Globus pallidus (tissue), 1 donor: ENCODE data around the gene UGDH.
"Not testable (repeated sequence)": the region's sequence is repeated elsewhere in the genome, so short reads cannot be mapped to it uniquely, and the experiment has no call there.

Source experiments
- DNase-seq: peaks from one replicate; pipeline ENCODE4 v3.0.0-alpha.2; 2015; ENCODE audit warnings: low spot score

The UGDH gene

GRCh38 chr4:39494354-39494753 lies 32.9 kb downstream of the UGDH start:
- no peak for DNase-seq

- DNase-seq, result no peak
Measured at GRCh38 chr4:39490322-39490721, 36.9 kb downstream of the UGDH start.

DNA sequence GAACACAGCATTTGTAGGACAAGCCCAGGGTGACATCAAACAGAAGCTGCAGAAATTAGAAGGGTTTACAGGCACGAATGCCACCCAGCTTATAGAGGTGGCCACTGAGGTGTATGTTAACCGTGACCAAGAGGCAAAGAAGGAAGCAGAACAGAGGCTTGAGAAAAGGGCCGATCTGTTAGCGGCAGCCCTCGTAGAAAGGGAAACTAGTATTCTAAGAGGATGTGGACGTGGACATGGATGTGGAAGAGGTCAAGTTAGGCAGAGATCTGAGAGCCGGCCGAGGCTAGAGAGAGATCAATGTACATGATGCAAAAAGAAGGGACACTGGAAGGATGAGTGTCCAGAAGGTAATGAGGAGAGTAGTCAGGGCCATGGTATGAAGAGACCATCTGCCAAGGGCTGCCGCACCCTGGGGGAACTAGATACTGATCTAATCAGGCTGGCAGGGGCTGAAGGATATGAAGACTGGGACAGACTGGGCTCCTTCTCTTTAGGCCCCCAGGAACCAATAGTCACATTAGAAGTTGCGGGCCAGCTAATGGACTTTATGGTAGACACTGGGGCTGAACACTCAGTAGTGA lies 40.9 kb downstream of the UGDH start:
- no peak for DNase-seq

DNA sequence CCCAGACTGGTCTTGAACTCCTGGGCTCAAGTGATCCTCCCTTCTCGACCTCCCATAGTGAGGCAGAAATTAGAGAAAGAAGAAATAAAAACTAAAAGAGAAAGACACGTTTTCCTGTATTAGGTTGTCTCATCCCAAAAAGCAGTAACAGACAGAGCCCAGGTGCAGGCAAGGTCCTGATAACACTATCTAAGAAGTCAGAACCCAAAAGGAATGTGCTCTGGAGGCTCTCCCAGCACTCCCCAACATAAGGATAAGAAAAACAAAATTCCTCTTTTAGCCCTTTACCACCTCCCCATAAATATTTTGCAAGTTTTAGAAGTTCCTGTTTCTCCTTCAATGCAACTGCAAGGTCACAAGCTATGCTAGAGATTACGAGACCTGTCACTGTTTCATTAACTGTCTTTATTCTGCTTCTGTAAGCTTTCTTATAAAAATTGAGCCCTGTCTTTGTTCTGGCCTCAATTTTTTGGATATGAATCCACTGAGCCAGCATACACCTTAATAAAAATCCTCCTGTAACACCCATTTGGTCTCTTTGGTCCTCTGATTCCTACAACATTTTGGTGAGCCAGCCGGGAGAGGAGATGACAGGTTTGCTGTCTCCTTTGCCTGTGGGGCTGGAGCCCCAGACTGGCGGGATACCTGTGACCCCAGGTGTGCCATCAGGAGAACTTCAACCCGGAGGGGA lies 42.5 kb downstream of the UGDH start:
- DNase-seq, result no peak

DNA sequence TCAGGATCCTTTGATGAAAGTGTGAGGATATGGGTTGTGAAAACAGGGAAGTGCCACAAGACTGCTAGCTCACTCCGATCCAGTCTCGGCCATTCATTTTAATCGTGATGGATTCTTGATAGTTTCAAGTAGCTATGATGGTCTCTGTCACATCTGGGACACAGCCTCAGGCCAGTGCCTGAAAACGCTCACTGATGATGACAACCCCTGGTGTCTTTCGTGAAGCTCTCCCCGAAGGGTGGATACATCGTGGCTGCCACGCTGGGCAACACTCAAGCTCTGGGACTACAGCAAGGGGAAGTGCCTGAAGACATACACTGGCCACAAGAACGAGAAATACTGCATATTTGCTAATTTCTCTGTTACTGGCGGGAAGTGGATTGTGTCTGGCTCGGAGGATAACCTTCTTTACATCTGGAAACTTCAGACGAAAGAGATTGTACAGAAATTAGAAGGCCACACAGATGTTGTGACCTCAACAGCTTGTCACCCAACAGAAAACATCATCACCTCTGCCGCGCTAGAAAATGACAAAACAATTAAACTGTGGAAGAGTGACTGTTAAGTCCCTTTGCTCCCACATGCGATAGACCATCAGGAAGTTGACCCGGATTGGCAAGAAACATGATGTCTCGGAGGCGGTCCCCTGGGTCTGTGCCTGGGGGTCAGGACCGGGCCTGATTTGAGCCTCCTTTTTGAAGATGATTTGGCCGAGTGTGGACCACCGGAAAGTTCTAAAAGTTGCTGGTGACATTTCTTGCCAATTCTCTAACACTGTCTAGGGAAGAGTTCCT lies 46.1 kb downstream of the UGDH start:
- no peak for DNase-seq

DNA sequence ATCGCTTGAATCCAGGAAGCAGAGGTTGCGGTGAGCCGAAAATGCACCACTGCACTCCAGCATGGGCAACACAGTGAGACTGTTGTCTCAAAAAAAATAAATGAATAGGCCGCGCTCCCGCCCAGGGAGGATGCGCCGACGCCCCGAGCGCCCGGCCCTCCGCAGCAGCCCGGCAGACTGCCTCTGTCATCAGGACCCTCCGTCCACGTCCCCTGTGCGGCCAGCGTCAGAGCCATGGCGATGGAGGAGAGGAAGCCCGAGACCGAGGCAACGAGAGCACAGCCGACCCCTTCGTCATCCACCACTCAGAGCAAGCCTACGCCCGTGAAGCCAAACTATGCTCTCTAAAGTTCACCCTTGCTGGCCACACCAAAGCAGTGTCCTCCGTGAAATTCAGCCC lies 47.0 kb downstream of the UGDH start:
- no peak for DNase-seq

- DNase-seq, result no peak
Measured at GRCh38 chr4:39476187-39476895, 50.9 kb downstream of the UGDH start.

DNA sequence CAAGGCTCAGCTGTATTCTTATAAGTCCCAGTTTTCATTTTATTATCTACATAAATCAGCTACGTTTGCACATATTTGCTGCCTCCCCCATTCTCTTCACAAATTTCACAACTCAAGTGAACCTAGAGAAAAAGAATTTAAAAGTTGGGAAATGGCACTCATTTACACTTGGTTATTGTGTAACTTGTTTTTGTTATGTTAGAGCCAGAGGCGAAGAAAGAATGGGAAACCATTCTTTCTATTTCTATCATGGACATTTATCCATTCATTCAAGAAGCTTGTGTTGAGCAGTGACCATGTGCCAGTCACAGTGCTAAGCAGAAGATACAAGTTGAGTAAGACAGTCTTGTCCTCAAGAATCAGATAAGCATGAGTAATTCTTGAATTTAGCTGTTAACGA lies 54.8 kb downstream of the UGDH start:
- DNase-seq, result no peak

DNA sequence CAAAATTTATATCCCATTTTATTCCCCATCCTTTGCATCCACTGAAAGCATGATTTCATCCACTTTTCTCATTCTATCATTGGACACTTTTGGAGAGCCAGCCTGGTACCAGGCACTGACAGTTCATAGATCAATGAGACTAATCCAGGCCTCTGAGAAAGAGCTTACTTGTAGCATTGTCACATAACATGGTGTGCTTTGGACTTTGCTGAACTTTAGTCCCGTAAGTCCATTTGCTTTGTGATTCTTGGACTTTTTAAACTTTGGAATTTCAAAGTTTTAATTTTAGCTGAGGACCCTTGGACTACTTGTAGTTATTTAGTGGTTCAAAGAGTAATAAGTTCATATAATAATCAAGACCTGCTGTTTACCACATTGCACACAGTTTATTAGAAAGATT lies 56.8 kb downstream of the UGDH start:
- DNase-seq, result peak; percentile 42

DNA sequence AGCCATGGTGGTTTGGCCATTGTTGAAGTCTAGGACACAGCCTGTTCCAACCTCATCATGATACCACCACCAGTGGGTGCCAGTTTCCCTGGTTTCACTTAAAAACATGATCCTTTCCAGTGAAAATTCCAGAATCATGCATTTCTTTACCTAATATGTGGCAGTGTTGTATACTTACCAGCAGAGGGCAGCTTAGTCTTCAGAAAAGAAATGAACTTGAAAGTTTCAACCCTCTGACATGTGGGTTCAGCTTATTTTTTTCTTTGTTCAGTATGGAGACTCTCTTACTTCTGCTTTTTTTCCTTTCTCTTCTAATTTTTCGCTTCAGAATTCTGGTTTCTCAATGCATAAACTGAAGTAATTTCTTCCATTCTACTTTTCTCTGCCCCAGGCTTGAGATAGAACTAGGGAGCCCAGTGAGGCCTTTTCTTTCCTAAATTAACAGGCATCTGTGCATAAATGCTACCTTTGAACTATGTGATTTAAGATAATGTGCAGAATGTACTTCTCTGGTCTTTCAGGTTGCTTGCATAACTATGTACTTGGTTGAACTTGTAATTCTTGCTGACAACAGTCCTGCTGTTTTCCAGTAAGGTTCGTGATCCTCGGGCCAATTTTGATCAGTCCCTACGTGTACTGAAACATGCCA lies 57.7 kb downstream of the UGDH start:
- DNase-seq, result peak; percentile 79

- DNase-seq, result no peak
Measured at GRCh38 chr4:39467464-39467863, 59.8 kb downstream of the UGDH start.

DNA sequence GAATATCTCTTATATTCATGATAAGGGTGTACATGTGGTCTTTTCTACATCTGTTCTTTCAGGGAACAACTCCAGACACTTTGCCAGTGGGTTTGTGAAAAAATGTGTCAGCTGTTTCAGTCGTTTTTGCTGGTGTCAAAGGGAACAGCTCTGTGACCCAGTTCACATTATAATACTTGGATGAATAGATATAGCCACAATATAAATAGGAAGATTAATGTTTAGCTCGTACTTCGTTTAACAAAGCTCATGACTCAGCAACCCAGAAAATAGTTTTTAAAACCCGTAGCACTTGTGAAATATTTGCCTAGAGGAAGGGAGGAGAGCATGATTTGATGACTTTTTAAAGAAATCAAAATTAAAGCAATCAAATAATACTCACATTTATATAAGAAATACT lies 60.5 kb downstream of the UGDH start:
- no peak for DNase-seq

DNA sequence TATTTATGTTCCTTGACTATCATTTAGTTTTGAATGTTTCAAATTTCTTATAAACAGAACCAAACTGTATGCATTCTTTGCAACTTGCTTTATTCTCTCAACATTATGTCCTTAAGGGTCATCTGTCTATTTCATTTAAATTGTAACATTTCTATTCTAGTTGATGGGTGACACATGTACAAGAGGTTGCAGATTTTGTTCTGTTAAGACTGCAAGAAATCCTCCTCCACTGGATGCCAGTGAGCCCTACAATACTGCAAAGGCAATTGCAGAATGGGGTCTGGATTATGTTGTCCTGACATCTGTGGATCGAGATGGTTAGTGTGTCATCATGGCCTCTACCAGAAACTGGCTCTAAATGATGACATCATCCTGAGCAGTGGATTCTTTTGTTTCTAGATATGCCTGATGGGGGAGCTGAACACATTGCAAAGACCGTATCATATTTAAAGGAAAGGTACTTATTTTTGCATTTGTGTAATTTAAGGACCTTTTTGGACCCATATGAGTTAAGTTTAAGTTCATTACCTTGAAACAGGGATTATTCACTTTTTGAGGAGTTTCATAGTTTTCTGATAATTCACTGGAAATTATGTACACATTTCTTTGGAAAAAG lies 62.2 kb downstream of the UGDH start:
- no peak for DNase-seq

DNA sequence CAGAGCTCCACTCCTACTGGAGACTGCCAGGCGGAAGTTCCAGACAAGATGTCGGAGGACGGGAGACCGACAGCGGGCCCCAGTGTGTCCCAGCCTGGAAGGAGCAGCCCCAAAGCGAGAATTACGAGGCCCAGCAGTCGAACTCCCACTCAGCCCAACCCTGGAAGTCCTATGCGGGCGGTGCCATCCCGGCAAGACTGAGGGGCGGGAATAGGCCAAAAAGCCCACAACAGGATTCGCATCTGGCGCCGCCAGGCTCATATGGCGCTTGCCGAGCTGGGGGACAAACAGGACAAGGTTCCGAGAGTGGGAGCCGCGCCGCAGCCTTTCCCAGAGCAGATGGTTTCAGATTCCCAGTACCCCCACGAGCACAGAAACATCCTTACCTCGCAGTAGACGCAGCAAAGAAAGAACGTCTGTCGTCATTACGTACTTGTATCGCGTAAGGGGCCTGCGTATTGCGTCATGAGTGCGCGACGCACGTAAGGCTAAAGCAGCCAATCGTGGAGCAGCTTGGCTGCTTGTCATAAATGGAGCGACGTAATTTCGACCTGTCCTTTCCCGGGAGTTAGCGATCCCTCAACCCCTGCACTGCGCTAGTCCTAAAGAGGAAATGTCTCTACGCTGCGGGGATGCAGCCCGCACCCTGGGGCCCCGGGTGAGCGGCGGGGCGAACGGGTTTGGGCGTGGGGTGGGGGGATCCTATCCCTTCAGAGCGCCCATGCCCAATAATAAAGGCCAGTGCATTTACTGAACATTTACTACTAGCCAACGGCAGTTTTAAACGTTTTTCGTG lies 68.5 kb downstream of the UGDH start, which contains the start of the genes LIAS and RPL9:
TSS of gene LIAS (plus strand) at position 552 of the 796 bp plus-strand sequence. CDS start at position 614, 62 bp downstream.
TSS of gene RPL9 (minus strand) at position 418 of the 796 bp plus-strand sequence. CDS start 483 bp downstream, outside the sequence.
- DNase-seq, result peak; percentile 94

DNA sequence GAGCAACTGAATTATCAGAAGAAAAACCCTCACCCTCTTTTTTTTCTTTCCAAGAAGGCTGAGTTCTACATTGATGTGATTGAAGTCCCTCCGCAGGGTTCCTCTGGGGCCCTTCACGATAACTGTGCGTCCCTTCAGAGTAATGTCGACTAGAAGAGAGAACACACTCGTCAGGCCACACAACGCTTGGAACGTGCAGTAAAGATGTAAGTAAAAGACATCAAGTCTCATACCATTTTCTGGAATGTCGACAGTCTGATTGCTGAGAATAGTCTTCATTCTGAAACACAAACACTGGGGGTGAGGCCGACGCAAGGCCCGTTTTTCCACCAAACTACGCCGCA lies 69.1 kb downstream of the UGDH start:
- not testable (repeated sequence) for DNase-seq

DNA sequence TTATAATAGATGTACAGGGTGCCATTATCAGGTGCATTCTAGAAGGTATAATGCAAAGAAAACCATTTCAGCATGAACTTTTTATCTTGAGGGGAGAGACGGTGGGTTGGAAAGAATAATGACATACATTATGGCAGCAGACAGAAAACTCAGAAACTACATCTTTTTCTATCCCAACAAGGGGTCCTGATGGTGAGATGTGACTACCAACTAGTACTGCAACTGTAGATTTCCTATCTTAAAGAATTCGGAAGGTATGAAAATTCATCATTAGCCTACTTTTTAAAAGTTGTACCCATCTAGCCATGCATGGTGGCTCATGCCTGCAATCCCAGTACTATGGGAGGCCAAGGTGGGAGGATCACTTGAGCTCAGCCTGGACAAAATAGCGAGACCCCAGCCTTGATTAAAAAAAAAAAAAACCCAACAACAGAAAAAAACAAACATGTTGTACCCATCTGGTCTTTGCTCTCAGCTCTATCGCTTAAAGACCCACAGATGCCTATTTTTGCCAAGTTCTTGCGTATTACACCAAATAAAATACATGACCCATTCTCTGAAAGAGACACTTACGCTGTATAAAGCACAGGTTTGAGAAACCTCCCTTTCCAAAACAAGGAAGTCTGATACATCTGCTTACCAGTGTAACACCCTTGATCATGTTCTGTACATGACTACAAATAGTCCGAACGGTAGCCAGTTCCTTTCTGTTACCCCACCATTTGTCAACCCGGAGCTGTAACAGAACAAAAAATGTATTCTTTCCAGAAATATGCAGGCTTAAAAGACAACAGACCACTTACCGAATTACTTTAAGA lies 70.1 kb downstream of the UGDH start:
- DNase-seq, result no peak

DNA sequence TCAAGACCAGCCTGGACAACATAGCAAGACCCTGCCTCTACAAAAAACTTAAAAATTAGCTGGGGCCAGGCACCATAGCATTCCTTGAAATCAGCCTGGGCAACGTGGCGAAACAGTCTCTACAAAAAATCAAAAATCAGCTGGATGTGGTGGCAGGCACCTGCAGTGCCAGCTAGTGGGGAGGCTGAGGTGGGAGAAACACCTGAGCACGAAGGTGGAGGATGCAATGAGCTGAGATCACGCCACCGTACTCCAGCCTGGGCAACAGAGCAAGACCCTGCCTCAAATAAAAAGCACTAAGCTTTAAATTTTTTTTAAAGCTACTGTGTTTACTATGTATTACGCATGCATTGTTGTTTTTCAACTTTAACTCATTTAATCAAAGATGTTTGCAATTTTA lies 71.8 kb downstream of the UGDH start:
- DNase-seq, result no peak

DNA sequence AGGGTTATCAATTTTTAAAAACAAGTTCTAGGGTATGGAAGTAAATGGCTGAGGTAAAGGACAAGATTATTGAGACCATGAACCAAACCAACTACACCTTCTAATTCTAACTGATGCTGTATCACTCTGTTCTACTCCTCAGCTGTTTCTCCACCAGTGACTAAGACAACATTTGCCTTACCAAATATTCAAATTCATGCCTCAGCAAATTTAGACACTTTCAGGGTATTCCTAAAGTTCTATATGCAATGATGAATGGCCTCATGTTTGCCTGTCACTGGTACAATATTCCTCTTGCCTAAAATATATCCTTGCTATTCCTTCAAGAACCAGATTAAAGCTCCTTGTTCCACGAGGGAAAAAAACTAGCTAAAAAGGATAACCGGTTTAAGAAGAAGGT lies 73.5 kb downstream of the UGDH start:
- DNase-seq, result no peak

GRCh38 chr4:39452860-39453587 lies 74.2 kb downstream of the UGDH start:
- no peak for DNase-seq
